ENCODE measurements around the gene LRRK2.
"Not testable (repeated sequence)": the region's sequence is repeated elsewhere in the genome, so short reads cannot be mapped to it uniquely, and the experiment has no call there.

LRRK2 gene

DNA sequence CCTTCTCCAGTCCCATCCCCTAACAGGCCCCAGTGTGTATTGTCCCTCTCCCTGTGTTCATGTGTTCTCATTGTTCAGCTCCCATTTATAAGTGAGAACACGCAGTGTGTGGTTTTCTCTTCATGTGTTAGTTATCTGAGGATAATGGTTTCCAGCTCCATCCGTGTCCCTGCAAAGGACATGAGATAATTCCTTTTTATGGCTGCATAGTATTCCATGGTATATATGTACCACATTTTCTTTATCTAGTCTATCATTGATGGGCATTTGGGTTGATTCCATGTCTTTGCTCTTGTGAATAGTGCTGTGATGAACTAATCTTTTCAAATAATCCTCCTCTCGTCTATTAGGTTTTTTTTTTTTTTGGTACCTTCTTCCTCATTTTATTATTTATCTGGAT is 25.9 kb downstream of the LRRK2 start:
- not testable (repeated sequence) for DNase-seq

DNA sequence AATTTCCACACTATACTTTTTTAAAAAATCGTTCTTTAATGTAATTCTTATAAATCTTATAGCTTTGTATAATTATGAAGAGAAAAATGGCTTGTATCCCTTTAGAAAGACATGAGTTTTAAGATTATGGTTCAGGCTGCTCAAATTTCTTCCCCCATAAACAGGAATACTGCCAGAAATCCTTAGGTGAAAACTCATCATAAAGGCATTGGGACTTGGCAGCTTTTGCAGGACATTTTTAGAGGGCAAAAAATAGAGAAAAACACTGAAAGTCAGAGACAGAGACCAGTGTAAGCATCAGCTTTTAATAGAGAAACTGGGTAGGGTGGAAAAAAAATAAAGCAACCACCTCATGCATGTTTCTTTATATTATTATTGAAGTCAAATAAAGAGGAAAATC is 29.1 kb downstream of the LRRK2 start:
- no peak for DNase-seq

DNA sequence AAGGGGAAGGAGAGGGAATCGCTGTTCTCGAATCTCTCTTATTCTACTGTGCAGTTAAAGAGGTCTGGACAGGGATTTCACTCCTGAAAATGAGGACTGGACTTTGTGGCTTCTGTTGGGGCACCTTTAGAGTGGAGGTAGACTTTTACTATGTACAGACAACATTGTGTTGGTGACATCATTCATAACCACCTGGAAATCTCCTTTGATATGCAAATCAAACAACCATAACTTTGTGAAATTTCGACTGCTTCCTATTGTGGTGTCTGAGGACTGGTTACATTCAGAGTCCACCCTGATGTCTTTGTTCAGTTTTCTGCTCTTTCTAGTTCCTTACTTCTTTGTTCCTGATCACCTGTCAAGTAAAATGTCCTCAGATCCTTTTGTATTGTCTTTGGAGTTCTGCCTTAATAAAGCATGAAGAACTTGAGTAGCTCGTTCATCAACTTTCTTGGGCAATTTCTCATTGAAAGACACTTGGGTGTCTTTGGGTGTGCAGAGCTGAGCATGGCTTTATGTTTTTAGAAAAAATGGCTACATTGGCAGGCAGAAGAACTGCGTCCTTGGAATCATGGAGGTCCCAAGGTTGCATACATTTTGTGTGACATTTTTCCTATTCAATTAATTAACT is 29.8 kb downstream of the LRRK2 start:
- no peak for DNase-seq

DNA sequence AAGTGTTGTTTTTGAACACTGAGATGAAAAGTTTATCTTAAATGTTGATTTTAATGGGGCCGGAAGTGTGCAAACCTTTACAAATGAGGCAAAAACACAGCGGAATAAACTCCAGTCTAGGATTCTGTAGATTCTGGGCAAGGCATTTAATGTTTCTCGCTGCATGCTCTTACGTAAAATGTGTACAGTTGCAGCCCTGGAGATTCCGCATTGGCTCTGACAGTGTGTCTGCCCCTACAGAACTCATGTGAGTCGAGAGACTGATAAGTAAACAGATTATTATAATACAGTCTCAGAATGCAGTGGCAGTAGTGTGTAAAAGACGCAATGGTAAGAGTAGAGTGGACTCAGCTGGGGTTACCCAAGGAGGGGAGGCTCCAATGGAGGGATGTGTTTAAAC is 33.6 kb downstream of the LRRK2 start:
- no peak for DNase-seq

DNA sequence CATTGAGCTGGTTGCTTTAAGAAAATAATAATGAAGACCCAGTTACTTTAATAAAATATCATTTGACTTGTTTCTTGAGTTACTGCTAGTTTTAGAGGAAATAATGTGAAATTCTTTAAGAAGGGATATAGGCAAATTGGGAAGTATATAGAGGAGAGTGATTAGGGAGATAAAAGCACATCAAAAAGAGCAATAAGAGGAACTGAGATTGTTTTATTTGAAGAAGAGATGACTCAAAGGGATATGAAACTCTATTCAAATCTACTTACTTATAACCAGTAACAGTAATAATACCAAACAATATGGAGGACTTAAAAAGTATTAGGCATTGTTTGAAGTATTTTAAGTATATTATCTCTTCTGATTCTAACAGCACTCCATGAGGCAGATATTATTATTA is 37.1 kb downstream of the LRRK2 start:
- DNase-seq = no peak

DNA sequence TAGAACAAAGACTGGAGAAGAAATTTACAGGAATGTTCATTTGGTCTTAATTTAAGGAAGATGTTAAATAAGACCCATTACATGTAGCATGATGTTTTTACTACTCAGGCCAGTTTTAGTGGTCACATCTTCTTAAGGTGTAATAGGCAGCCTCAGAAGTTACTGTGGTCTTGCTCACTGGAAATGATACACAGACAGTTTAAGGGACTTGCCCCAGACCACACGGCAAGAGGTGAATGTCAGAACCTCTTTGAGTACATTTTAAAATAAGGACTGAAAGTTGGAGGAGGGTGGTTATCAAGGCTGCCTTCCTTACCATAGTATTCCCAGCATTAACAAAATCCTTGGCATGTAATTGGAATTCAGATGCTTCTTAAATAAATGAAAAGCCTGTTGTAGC is 37.9 kb downstream of the LRRK2 start:
- DNase-seq = no peak

DNA sequence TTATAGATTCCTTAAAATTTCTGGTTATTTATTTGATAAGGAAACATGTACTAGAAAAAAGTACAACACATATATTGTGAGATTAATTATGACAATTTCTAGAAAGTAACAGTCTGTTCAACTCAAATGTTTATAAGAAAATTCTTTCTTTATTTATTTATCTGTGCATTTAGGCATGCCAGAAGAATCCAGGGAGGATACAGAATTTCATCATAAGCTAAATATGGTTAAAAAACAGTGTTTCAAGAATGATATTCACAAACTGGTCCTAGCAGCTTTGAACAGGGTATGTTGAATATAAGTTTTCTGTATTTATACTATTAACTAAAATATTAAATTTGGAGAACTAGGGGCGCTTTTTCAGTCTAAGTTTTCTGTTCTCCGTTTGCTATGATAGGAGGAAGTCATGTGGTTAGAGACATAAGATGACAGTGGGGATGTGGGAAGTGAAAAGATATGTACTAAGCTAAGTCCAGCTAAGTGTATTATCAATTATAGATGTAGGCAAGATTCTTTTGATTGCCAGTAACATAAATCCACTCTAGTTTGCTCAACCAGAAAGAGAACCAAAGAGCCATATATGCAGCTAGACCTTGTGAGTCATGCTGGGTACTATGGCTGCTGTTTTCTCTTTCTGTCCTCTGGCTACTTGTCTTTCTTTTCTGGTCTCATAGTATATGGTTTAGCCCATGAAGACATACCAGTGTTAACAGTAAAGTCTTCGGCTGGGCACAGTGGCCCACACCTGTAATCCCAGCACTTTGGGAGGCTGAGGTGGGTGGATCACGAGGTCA is 39.0 kb downstream of the LRRK2 start:
- DNase-seq = no peak

DNA sequence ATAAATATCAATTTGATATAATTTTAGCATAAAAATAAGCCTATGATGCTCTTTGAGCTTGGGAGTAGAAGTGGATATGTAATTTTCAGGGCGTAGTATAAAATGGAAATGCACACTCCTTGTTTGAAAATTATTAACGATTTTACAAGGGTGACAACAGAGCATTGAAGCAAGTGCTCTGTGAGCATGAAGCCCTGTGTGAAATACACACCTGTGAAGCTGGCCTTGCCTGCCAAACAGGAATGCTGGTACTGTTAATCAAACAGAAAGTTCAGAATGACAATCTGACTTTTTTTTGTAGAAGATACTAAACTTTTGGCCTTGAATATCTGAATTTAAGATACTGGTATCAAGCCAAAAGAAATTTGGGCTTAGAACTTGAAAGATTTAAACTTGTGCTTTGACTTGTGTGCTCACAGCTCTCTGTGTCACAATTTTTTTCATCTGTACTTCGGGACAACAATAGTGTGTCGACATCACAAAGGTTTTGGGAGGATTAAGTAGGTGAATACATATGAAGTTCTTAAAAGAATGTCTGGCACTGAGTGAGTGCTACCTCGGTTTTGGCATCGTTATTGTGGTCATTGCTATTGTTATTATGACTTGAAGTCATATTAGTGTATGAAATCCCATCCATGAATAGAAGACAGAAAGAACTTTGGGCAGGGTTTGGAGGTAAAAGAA is 47.3 kb downstream of the LRRK2 start:
- DNase-seq = no peak

DNA sequence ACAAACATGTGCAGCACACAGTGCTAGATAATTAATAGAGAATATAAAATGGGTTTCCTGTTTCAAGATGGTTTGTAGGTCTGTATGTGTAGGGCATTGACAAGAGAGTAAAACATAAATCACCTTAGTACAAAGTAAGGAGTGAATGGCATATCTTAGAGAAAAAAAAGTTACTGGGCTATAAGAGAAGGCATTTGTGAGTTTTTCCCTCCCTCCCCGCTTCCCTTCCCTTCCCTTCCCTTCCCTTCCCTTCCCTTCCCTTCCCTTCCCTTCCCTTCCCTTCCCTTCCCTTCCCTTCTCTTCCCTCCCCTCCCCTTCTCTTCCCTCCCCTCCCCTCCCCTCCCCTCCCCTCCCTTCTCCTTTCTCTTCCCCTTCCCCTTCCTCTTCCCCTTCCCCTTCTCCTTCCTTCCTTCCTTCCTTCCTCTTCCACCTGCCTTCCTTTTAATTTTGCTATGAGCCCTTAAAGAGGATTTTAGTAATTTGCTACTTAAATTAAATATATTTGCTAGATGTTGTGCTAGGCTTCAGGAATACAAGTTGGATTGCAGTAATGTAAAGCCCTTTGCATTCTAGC is 57.1 kb downstream of the LRRK2 start:
- DNase-seq = no peak

DNA sequence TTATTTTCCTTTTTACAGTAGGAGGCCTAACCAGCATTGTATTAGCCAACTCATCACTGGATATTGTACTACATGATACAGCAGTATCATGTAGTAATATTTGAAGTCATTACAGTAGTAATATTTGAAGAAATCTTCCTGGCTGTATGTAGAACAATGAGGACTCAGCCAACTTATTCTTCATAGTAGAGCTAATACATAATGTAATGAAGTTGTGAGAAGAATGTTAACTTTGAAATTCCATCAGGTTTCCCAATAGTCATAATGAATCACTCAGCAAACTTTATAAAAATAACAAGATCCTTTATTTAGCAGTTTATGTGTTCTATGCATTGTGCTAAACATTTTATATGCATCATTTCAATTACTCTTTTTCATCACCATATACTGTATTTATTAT is 61.8 kb downstream of the LRRK2 start:
- no peak for DNase-seq

DNA sequence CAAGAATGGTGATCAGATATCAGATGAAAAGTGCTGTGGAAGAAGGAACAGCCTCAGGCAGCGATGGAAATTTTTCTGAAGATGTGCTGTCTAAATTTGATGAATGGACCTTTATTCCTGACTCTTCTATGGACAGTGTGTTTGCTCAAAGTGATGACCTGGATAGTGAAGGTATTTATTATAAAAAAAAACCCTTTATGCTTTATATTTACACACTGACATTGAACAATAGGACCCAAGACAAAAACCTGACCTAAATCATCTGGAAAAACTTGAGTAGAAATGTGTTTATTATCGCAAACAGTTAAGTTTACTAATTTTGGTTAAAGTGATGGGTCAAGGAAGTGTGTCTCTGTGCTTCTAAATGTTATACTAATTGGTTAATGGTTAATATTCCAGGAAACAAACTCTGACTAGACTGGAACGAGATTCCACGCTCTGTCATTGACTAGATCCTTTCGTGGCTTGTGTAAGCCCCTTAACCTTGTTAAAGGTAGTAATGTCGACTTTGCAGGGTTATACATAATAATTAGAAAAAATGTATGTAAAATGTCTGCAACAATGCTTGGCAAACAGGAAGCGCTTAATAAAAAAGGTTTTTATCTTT is 62.7 kb downstream of the LRRK2 start:
- DNase-seq = no peak

DNA sequence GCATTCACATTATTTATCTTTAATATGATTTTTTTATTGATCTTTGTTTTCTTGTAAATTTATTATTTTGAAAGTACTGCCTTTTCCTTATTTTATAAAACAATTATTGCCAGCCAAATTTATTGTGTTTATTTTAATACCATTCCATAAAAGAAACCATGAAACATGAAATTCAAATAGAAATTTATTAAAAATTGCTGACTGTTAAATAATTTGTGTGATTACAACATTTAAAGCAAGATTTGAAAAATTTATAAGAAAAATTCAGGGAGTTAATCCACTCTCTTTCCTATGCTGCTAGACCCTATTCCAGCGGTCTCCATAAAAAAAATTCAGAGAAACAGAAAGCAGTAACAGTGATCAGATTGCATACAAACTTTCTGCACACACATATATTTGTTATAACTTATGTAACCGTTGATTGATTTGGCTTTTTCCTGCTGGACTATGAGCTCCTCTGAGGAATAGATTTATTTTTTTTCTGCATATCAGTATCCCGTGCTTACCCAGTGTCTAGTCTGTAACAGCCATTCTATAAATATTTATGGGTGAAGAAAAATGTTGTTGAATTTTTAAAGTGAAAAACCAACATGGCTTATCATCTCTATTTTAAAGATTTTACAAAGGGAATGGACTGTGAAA is 68.1 kb downstream of the LRRK2 start:
- no peak for DNase-seq

DNA sequence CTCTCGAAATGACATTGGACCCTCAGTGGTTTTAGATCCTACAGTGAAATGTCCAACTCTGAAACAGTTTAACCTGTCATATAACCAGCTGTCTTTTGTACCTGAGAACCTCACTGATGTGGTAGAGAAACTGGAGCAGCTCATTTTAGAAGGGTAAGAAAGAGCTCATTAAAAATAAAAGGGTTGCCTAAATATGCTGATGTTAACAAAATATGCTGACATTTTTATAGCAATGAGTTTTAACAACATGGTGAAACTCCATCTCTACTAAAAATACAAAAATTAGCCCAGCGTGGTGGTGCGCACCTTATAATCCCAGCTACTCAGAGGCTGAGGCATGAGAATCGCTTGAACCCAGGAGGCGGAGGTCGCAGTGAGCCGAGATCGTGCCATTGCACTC is 73.5 kb downstream of the LRRK2 start:
- DNase-seq = no peak

DNA sequence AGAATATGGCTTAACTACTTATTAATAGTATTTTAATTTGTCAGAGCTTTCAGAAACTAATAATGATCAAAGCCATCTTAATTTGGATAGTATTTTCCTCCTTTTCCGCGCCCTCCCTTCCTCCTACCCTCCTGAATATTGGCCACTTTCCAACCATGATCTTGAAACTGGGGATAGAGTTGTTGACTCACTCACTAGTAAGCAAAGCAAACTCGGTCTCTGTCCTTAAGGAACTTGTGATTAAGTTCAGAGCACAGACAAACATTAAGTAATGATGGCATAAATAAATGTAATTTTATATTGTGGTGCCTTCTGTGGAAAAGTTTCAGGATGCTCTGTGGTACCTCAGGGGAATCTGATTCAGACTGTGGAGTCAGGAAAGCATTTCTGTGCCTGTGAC is 75.7 kb downstream of the LRRK2 start:
- no peak for DNase-seq

DNA sequence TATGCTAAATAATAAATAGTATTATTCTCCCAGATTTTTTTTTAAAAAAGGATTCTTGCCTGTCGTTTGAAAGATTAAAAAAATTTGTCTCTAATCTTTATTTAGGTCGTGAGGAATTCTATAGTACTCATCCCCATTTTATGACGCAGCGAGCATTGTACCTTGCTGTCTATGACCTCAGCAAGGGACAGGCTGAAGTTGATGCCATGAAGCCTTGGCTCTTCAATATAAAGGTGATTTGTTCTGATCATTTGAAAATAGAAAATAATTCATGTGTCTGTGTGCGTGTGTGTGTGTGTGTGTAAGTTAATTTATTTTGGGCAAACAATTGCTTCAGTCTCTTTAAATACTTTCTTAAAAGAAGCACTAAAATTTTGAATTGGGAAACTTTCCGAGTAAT is 84.2 kb downstream of the LRRK2 start:
- DNase-seq = no peak

DNA sequence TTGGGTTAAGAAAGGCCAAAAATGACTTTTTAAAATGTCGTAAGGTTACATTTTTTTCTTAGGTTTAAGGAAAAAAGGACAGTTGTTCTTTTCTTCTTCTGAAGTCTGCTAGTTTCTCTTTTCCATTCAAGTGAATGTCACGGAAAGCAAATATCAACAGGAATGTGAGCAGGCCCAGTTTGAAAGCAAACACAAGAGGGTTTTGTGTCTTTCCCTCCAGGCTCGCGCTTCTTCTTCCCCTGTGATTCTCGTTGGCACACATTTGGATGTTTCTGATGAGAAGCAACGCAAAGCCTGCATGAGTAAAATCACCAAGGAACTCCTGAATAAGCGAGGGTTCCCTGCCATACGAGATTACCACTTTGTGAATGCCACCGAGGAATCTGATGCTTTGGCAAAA is 85.4 kb downstream of the LRRK2 start:
- no peak for DNase-seq

DNA sequence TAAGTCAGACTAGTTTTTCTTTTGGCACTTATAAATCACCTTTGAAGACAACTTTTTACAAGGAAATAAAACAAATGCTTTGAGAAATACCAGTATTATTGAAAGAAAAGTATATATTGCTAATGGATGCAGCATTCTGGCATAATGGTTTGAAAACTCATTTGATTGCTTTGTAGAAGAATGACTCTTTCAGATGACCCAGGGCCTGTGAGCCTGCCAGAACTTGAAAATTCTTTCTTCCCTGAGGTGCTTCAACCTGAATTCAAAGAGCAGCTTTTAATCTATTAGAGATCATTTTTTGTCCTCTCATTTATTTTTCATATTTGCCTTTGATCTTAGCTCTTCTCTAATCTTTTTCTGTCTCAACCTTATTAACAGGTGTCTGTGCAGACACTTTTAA is 87.4 kb downstream of the LRRK2 start:
- DNase-seq = no peak

DNA sequence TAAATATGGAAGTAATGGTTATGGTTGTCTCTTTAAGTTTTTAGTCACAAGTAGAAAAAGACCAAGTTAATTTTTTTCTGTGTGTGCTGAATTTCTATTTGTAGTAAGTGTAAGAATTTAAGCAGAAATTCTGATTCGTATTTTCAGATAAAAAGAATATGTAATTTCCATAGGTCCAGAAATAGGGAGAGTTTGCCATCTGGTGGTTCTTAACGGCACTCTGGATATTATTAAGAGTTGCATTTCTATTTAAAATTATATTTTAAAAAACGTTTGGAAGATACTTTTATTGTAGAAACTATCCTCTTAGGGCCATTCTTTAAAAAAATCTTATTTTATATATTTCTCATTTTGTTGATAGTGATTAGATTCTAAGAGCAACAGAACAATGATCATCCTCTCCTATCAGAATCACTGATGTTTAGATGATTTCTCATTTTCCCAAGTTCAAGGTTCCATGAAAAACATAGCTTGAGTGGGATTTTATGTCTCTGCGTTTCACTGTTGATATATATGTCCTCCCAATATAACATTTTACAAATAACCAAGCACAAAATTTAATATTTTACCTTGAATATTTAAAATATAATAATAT is 88.3 kb downstream of the LRRK2 start:
- DNase-seq = no peak

DNA sequence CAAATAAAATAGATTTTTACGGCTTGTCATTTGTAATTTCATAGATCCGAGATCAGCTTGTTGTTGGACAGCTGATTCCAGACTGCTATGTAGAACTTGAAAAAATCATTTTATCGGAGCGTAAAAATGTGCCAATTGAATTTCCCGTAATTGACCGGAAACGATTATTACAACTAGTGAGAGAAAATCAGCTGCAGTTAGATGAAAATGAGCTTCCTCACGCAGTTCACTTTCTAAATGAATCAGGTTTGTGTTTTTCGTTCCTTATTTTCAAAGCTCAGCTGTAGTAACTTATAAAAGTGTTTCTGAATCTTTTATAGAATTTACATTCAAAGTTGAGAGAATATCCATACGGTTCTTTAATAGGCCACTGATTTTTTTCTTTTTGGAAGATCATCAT is 89.1 kb downstream of the LRRK2 start:
- no peak for DNase-seq

DNA sequence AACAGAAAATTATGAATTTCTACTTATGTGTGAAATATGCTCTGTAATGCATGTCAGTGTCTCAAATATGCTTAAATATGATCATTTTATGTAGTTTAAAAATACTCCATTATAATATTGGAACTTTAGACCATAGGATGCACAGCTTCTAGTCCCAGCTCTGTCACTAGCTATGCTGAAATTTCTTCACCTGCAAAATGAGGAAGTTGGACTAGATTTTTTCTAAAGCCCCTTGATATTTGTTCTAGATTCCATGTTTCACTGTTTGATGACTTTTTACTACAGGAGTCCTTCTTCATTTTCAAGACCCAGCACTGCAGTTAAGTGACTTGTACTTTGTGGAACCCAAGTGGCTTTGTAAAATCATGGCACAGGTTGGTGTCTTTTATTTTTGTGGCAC is 90.1 kb downstream of the LRRK2 start:
- DNase-seq = no peak

DNA sequence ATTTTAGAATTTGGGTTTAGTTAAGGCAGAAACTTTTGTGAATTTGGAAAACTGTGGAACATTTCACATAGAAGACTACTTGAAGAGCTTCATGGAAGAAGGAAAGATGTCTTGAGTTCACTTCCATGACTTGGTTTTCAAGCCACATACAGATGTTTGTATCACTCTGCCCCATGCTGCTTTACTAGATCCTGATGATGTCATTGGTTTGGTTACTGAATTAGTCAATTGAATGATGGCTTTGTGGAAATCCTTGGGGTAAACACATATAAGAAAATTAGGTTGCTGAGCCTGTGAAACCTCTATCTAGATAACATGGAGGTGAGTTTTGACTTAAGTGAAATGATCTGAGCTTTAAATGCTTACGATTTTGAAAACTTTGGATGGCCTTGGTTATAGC is 90.6 kb downstream of the LRRK2 start:
- no peak for DNase-seq

DNA sequence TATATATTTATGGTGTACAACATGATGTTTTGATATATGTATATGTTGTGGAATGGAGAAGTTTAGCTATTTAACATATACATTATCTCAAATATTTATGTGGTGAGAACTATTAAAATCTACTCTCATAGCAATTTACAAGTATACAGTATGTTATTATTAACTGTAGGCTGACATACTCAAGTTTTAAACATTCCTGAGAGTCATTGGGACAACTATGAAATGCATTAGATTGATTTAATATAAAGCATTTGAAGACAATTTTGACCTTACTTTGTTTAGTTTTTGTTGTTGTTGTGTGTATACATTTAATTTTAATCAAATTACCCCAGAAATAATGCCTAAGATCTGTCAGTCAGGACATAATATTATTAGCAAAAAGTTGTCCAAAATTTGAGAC is 99.5 kb downstream of the LRRK2 start:
- no peak for DNase-seq
